ENCODE results near the gene CDC45.

Gene CDC45

DNA sequence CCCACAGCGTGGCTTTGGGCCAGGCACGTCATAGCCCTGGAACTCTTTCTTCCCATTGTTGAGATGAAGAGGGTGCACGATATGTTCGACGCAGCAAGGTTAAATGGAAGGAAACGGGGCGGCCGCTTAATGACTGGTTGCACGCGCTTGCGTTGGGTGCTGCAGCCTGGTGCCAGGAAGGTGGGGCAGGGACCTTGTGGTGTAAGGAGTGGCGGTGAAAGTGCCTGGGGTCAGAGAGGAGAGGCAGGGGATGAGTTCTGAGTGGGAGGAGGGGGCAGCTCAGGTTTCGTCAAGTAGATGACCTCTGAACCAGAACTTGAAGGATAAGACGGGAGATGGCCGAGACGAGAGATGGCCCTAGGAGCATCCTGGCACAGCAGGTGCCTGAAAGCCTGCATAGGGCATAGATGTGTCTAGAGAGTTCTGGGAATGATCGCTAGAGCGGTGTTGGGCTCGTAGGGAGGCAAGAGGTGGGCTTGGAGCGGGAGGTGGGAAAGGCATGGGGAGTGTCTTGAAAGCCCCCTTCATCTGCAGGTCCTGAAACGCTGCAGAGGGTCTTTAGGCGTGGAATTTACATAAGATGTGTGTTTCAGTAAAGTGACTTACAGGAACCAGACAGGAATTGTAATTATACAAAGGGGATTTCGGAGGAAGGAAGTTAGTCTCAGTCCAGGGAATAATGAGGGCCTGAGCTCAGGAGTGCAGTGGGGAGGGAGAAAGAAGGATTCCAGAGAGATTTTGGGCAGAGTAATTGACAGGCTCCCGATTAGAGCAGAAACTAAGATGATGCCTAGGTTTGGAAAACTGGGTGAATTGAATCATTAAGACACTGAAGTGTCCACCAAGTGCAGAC is 87.7 kb downstream of the CDC45 start:
- Histone ChIP-seq H3K4me1 (ENCODE audit: control insufficient read depth in 1 of 2, insufficient read depth in 1 of 2, low read depth in 1 of 2, low read length in 1 of 2) (peaks cover 12 to 14% of the 10 kb centered on the region in 2 experiments), H3K4me3 (ENCODE audit: low read depth in 1 of 2, low read length in 1 of 2) (no peak overlapping the region), H3K9me3 (no peaks in the 10 kb centered on the region), H3K27ac (no peak overlapping the region), H3K27me3 (no peaks in the 10 kb centered on the region), H3K36me3 (no peaks in the 10 kb centered on the region)
- TF ChIP-seq CTCF (IDR thresholded peaks at IDR 0.05), result no peak

- TF ChIP-seq CTCF (IDR thresholded peaks at IDR 0.05), result no peak
- no peak overlapping the region for H3K27ac ChIP-seq
- no peaks in the 10 kb centered on the region for H3K27me3 ChIP-seq
Observed at GRCh38 chr22:19568337-19569275, 88.9 kb downstream of the CDC45 start.

DNA sequence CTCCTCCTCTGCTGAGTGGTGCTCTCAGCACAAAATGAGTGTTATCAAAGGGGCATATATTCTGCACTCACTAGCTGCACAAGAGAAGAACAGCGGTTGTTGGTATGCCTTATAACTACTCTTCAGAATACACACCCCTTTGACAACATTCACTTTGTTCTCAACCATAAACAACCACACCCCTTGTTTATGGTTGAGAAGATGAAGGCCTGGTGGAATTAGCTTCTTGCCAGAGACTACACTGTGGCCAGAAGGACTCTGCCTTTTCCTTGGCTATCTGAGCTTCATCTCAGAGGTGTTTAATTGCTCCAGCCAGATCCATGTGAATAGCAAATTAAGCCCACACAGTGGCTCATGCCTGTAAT is 89.5 kb downstream of the CDC45 start:
- peaks cover 12 to 14% of the 10 kb centered on the region in 2 experiments for H3K4me1 ChIP-seq (ENCODE audit: control insufficient read depth in 1 of 2, insufficient read depth in 1 of 2, low read depth in 1 of 2, low read length in 1 of 2)
- no peaks in the 10 kb centered on the region for H3K9me3 ChIP-seq
- no peaks in the 10 kb centered on the region for H3K27me3 ChIP-seq
- no peaks in the 10 kb centered on the region for H3K36me3 ChIP-seq
- no peak overlapping the region for H3K27ac ChIP-seq
- no peak for TF ChIP-seq CTCF (IDR thresholded peaks at IDR 0.05)
- no peak overlapping the region for H3K4me3 ChIP-seq (ENCODE audit: low read depth in 1 of 2, low read length in 1 of 2)

More at GRCh38 chr22:19568337-19569275, 88.9 kb downstream of the CDC45 start:
- no peaks in the 10 kb centered on the region for H3K9me3 ChIP-seq
- no peak overlapping the region for H3K4me3 ChIP-seq (ENCODE audit: low read depth in 1 of 2, low read length in 1 of 2)
- H3K36me3 ChIP-seq, result no peaks in the 10 kb centered on the region
- H3K4me1 ChIP-seq (ENCODE audit: control insufficient read depth in 1 of 2, insufficient read depth in 1 of 2, low read depth in 1 of 2, low read length in 1 of 2), result peaks cover 12 to 14% of the 10 kb centered on the region in 2 experiments

DNA sequence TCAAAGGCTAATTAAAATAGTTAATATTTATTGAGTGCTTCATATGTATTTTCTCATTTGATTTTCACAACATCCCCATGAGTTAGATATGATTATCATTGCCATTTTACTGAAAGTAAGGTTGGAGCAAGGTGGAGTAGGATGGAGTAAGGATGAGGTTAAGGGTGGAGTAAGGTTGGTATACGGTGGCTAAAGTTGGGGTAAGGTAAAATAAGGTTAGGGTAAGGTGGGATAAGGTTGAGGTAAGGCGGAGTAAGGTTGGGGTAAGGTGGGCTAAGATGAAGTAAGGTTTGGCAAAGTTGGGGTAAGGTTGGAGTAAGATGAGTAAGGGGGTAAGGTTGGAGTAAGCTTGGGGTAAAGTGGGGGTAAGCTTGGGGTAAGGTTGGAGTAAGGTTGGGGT is 90.3 kb downstream of the CDC45 start:
- H3K27ac ChIP-seq, result no peak overlapping the region
- H3K36me3 ChIP-seq, result no peaks in the 10 kb centered on the region
- H3K4me3 ChIP-seq (ENCODE audit: low read depth in 1 of 2, low read length in 1 of 2), result no peak overlapping the region
- peaks cover 12 to 14% of the 10 kb centered on the region in 2 experiments for H3K4me1 ChIP-seq (ENCODE audit: control insufficient read depth in 1 of 2, insufficient read depth in 1 of 2, low read depth in 1 of 2, low read length in 1 of 2)
- no peak for TF ChIP-seq CTCF (IDR thresholded peaks at IDR 0.05)
- no peaks in the 10 kb centered on the region for H3K27me3 ChIP-seq
- no peaks in the 10 kb centered on the region for H3K9me3 ChIP-seq

Data from neutrophil (primary cell).